ENCODE measurements around the gene ZNF124. TPM values are rescaled to one million over a fixed set of nuclear protein-coding genes. Genes with fewer than 3 reads are reported as not detected.
"Not testable (repeated sequence)": the region's sequence is repeated elsewhere in the genome, so short reads cannot be mapped to it uniquely, and the experiment has no call there.

ZNF124 gene
- 10 to 100 TPM; 21.1 to 66.0 (median 34.7) TPM for total RNA-seq

DNA sequence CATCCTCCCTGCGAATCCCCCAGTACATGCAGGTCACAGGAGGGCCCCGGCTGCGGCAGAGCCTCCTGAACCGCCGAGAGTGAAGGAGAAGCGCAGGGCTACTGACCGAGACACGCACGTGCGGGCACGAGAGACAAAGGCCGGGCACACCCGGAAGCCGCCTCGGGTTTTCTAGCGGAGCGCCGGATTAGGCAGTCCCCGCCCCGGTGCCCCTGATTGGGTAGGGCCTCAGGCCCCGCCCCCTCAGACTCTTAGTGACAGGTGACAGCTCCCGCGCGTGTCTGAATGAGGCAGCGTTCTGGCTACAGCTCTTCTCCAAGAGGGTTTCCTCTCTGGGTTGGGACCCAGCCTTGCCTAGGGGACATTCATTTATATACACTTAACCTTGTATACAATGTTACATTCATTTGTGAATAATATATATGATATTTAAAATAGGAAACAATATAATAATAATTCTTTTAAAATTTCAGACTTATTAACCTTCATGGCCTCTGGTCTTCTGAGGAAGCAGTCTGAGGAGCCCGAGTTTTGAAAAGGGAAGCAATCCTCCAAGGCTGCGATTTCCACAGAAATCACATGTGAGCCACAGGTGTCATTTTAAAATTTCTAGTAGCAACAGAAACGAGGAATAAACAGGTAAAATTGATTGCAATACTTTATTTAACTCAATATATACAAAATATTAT is at the start of gene ZNF124:
TSS of gene ZNF124 (minus strand) at position 146 of the 689 bp plus-strand sequence. CDS start at position 3, 143 bp downstream.
- not testable (repeated sequence) for H3K4me3 ChIP-seq, H3K27ac ChIP-seq, DNase-seq

DNA sequence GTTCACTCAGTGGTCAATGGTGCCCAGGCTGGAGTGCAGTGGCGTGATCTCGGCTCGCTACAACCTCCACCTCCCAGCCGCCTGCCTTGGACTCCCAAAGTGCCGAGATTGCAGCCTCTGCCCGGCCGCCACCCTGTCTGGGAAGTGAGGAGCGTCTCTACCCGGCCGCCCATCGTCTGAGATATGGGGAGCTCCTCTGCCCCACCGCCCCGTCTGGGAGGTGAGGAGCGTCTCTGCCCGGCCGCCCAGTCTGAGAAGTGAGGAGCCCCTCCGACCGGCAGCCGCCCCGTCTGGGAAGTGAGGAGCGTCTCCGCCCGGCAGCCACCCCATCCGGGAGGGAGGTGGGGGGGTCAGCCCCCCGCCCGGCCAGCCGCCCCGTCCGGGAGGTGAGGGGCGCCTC is 48.5 kb upstream of the ZNF124 start:
- not testable (repeated sequence) for H3K36me3 ChIP-seq, H3K27me3 ChIP-seq, H3K4me3 ChIP-seq, H3K9me3 ChIP-seq, DNase-seq, H3K27ac ChIP-seq, H3K4me1 ChIP-seq

More for the DNA sequence above, at the start of gene ZNF124:
- H3K9me3 ChIP-seq, H3K27me3 ChIP-seq, H3K36me3 ChIP-seq, H3K4me1 ChIP-seq: not testable (repeated sequence)

DNA sequence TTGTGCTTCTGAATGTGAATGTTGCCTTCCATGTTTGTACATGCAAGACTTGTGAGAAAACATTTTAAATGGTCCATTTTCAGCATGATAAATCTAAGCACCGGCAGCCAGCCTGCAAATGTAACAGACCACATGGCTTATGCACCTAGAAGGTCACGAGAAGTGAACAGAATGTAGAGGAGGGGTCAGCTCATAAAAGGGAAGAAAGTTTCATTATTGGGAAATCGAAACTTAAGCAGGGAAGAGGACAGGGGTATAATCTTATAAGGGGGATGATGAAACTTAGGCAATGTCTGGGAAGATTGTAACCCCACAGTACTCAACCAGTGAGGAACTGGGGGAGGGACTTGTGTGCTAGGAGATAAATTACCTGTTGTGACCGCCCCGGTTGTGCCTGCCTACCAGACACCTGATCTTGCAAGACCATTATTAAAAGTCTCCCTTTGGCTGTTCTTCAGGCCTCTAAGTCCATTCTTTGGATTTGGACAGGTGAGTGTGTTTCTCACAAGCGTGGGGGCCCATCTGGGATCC is 46.4 kb upstream of the ZNF124 start:
- H3K4me3 ChIP-seq: no peak overlapping the region
- DNase-seq: no peak
- no peaks in the 10 kb centered on the region for H3K36me3 ChIP-seq
- no peaks in the 10 kb centered on the region for H3K4me1 ChIP-seq
- no peaks in the 10 kb centered on the region for H3K9me3 ChIP-seq
- no peaks in the 10 kb centered on the region for H3K27me3 ChIP-seq
- TF ChIP-seq, protein P1, sequence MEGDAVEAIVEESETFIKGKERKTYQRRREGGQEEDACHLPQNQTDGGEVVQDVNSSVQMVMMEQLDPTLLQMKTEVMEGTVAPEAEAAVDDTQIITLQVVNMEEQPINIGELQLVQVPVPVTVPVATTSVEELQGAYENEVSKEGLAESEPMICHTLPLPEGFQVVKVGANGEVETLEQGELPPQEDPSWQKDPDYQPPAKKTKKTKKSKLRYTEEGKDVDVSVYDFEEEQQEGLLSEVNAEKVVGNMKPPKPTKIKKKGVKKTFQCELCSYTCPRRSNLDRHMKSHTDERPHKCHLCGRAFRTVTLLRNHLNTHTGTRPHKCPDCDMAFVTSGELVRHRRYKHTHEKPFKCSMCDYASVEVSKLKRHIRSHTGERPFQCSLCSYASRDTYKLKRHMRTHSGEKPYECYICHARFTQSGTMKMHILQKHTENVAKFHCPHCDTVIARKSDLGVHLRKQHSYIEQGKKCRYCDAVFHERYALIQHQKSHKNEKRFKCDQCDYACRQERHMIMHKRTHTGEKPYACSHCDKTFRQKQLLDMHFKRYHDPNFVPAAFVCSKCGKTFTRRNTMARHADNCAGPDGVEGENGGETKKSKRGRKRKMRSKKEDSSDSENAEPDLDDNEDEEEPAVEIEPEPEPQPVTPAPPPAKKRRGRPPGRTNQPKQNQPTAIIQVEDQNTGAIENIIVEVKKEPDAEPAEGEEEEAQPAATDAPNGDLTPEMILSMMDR (IDR thresholded peaks at IDR 0.05): no peak
- no peak for TF ChIP-seq POLR2A (IDR thresholded peaks at IDR 0.05)
- H3K27ac ChIP-seq: no peak overlapping the region

DNA sequence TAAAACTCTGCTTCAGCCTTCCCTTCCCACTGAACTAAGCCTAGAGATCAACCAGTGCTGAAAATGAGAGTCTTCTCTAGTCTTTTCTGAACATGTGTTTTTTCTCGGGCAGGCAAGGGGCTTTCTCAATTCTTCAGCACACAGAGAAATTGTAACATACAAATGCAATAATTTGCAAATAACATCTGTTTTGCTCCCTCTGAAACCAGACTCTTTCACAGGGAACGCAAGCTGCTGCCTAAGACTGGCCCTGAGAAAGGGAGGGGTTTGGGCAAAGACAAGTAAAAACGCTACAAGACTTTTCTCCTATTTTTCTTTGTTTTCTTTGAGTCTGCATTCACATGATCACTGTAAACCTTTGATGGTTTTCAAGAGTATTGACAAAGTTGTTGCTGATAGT is 44.4 kb upstream of the ZNF124 start:
- TF ChIP-seq POLR2A (IDR thresholded peaks at IDR 0.05): no peak
- TF ChIP-seq, protein P1 (IDR thresholded peaks at IDR 0.05): no peak
- no peaks in the 10 kb centered on the region for H3K4me1 ChIP-seq
- H3K27ac ChIP-seq: no peak overlapping the region
- no peaks in the 10 kb centered on the region for H3K36me3 ChIP-seq
- H3K4me3 ChIP-seq: no peak overlapping the region
- no peak for DNase-seq
- no peaks in the 10 kb centered on the region for H3K9me3 ChIP-seq
- H3K27me3 ChIP-seq: no peaks in the 10 kb centered on the region

DNA sequence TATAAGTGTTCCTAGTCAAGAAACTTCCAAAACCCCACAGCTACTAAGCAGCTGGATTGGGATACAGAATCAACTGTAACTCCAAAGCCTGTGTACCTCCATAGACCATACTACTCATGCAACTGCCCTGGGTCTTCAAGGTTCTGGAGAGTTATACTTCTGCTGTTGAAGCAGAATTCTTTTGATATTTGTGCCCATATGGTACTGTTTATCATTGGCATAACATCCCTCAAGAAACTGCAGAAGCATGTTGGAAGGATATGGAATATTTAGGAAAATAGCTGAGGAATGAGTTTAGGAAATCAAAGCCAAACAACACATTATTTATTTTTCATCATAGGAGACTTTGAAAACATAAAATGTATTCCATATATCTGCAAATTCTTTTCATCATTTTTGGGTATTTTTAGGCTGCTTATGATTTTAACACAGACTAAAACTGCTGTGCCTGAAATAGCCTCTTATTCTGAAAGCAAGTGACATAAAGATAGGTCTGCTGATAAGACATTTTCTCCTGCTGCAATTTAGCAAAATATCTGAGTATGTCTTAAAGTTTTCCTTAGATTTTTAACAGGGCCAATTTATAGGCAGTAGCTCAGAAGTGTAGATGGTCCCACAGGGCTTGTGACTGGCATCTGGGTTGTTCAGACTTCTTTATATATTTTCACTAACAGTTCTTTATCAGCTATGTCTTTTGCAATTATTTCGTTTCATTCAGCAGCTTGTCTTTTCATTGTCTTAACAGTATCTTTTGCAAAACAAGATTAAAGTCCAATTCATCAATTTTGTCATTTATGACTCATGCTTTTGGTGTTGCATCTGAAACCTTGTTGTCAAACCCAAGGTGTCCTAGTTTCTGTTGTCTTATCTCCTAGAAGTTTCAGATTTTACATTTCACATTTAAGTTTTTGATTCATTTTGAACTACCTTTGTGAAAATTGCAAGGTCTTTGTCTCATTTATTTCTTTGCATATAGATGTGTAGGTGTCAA is 41.1 kb upstream of the ZNF124 start:
- no peak overlapping the region for H3K4me3 ChIP-seq
- H3K9me3 ChIP-seq: no peaks in the 10 kb centered on the region
- no peaks in the 10 kb centered on the region for H3K27me3 ChIP-seq
- TF ChIP-seq, protein P1 (IDR thresholded peaks at IDR 0.05): no peak
- TF ChIP-seq POLR2A (IDR thresholded peaks at IDR 0.05): no peak
- H3K36me3 ChIP-seq: no peaks in the 10 kb centered on the region
- no peak for DNase-seq
- H3K4me1 ChIP-seq: peaks cover 0 to 13% (median 0%) of the 10 kb centered on the region in 4 donors
- no peak overlapping the region for H3K27ac ChIP-seq

DNA sequence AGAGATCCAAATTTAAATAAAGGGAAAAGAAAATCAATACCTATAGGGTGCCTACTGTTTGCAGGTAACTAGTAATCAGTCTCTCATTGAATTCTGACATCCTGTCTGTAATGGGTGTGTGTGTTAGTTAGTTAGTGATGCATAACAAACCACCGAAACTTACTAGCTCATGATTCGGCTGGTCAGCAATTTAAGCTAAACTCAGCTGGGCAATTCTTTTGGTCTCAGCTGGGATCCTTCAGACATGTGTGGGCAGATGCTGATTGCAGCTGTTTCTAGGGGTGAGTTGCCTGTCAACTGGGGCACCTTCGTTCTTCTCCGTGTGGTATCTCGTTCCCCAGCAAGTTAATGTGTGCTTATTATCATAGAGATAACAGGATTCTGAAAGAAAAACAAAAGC is 40.2 kb upstream of the ZNF124 start:
- H3K4me3 ChIP-seq: no peak overlapping the region
- peak overlapping the region in 1 of 4 donors; percentile 14 for H3K27ac ChIP-seq
- no peaks in the 10 kb centered on the region for H3K27me3 ChIP-seq
- no peak for DNase-seq
- H3K9me3 ChIP-seq: no peaks in the 10 kb centered on the region
- H3K4me1 ChIP-seq: peaks cover 0 to 13% (median 0%) of the 10 kb centered on the region in 4 donors
- no peaks in the 10 kb centered on the region for H3K36me3 ChIP-seq
- TF ChIP-seq, protein P1 (IDR thresholded peaks at IDR 0.05): no peak
- TF ChIP-seq POLR2A (IDR thresholded peaks at IDR 0.05): no peak

Data from Peyer's patch (tissue), 4 donors.